ENCODE results near the gene TMEM190.
"Not testable (repeated sequence)": the region's sequence is repeated elsewhere in the genome, so short reads cannot be mapped to it uniquely, and the experiment has no call there.

TMEM190 gene

DNA sequence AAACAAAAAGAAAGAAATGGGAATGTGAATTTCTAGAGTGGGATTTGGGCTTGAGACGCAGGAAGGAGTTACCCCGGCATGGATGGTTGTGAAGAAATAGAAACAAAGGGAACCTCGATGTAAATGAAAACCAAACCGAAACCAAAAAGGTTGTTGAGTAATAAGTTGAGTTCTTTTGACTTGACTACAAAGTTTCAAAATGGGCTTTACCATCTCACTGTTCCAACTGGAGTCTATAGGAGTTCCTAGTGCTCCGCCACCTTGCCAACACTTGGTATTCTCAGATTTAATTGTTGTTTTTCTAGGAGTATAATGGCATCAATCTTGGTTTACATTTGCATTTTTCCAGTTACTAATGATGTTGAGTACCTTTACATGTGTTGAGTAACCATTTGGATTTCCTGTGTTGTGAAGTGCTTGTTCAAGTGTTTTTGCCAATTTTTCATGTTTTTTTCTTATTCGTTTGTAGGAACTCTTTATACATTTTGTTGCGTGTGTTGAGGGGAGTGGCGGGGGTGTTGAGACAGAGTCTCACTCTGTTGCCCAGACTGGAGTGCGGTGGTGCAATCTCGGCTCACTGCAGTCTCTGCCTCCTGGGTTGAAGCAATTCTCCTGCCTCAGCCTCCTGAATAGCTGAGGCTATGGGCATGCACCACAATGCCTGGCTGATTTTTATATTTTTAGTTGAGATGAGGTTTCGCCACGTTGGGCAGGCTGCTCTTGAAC is 21.7 kb downstream of the TMEM190 start:
- DNase-seq (ENCODE audit: low spot score) (no peak), ATAC-seq (ENCODE audit: low read depth) (peak; percentile 3; the same call in 1 of the 3 replicates)
- H3K4me3 ChIP-seq (ENCODE audit: severe bottlenecking), result no peak overlapping the region
- H3K9me3 ChIP-seq (ENCODE audit: severe bottlenecking), result no peaks in the 10 kb centered on the region
- TF ChIP-seq, protein P1, sequence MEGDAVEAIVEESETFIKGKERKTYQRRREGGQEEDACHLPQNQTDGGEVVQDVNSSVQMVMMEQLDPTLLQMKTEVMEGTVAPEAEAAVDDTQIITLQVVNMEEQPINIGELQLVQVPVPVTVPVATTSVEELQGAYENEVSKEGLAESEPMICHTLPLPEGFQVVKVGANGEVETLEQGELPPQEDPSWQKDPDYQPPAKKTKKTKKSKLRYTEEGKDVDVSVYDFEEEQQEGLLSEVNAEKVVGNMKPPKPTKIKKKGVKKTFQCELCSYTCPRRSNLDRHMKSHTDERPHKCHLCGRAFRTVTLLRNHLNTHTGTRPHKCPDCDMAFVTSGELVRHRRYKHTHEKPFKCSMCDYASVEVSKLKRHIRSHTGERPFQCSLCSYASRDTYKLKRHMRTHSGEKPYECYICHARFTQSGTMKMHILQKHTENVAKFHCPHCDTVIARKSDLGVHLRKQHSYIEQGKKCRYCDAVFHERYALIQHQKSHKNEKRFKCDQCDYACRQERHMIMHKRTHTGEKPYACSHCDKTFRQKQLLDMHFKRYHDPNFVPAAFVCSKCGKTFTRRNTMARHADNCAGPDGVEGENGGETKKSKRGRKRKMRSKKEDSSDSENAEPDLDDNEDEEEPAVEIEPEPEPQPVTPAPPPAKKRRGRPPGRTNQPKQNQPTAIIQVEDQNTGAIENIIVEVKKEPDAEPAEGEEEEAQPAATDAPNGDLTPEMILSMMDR (IDR thresholded peaks at IDR 0.05; ENCODE audit: poor library complexity, severe bottlenecking), result no peak
- H3K4me1 ChIP-seq (ENCODE audit: insufficient read depth, poor library complexity, severe bottlenecking), result no peaks in the 10 kb centered on the region
- H3K27me3 ChIP-seq (ENCODE audit: insufficient read depth, poor library complexity, severe bottlenecking), result no peaks in the 10 kb centered on the region
- H3K27ac ChIP-seq (ENCODE audit: poor library complexity, severe bottlenecking), result no peak overlapping the region
- H3K36me3 ChIP-seq (ENCODE audit: low read depth), result peaks cover 30% of the 10 kb centered on the region

DNA sequence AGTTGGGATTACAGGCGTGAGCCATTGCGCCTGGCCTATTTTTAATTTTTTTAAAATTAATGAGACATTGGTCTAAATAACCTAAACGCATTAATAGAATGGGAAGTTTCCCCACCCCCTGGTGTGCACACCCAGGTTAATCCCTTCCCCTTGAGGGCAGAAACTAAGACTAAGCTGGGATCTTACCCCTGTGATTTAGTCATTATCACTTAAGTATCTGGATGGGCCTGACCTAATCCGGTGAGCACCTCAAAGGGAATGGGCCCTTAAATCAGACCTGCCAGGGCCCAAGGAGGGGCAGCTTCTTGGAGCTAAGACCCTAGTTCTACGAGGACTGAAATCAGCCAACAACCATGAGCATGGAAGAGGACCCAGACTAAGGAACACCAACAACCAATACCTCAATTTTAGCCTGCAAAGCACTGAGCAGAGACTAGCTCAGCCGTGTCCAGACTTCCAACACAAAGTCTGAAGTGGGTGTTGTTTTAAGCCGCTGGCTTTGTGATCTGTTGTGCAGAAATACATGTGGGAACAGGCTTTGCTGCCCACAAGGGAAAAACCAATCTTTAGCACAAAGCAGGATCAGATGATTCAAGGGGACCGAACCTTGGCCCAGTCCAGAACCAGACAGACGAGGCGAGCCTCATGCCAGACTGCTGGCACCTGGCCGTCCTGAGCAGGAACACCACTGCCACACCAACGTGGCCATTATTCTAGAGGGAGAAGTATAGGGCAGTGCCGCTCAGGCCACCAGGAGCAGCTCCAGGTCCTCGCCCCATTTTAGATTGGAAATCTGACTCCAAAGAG is 23.9 kb downstream of the TMEM190 start:
- TF ChIP-seq, protein P1 (IDR thresholded peaks at IDR 0.05; ENCODE audit: poor library complexity, severe bottlenecking), result no peak
- ATAC-seq (ENCODE audit: low read depth), result peak; percentile 18; the same call in 2 of the 3 replicates
- Histone ChIP-seq H3K27me3 (ENCODE audit: insufficient read depth, poor library complexity, severe bottlenecking) (no peaks in the 10 kb centered on the region), H3K27ac (ENCODE audit: poor library complexity, severe bottlenecking) (peak overlapping the region; percentile 5), H3K4me1 (ENCODE audit: insufficient read depth, poor library complexity, severe bottlenecking) (no peaks in the 10 kb centered on the region), H3K4me3 (ENCODE audit: severe bottlenecking) (no peak overlapping the region), H3K36me3 (ENCODE audit: low read depth) (peaks cover 51% of the 10 kb centered on the region), H3K9me3 (ENCODE audit: severe bottlenecking) (no peaks in the 10 kb centered on the region)
- no peak for DNase-seq (ENCODE audit: low spot score)

DNA sequence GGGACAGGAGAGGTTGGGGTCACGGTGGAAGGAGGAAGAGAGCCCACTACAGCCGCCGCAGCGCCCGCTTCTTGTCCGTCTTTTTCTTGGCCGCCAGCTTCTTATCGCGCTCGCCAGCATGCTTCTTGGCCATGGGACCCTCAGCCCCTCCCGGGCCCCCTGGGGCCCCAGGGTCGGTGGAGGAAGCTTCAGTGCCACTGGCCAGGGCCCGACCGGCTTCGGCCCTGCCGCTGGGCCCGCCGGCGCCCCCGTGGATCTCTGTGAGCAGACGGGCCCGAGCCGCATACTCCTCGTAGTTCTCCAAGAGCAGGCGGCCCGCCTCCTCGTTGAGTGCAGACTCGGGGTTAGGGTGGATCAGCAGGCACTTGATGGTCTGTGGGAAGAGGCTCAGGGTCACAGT is 24.8 kb downstream of the TMEM190 start:
- DNase-seq (ENCODE audit: low spot score); ATAC-seq (ENCODE audit: low read depth); H3K4me3 ChIP-seq (ENCODE audit: severe bottlenecking); H3K4me1 ChIP-seq (ENCODE audit: insufficient read depth, poor library complexity, severe bottlenecking); H3K9me3 ChIP-seq (ENCODE audit: severe bottlenecking); H3K27me3 ChIP-seq (ENCODE audit: insufficient read depth, poor library complexity, severe bottlenecking); H3K27ac ChIP-seq (ENCODE audit: poor library complexity, severe bottlenecking): not testable (repeated sequence)
- H3K36me3 ChIP-seq (ENCODE audit: low read depth), result peaks cover 60% of the 10 kb centered on the region

DNA sequence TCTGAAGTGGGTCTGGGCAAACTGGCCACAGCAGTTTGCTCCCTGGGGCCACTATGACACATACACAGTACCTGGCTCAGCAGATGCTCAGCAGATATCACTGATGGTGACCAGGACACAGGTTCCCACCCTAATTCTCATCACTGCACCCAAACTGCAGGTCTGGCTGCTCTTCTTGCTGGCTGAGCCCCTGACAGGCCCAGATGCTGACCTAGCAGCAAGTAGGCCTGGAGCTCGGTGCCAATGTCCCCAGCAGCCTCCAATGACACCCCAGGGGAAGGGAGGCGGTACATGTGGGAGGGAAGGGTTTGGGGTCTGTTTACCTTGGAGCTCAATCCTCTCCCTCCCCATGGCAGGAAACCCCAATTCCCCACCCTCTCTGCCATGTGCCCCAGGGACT is 25.9 kb downstream of the TMEM190 start:
- Histone ChIP-seq H3K27ac (ENCODE audit: poor library complexity, severe bottlenecking) (no peak overlapping the region), H3K9me3 (ENCODE audit: severe bottlenecking) (no peaks in the 10 kb centered on the region), H3K4me1 (ENCODE audit: insufficient read depth, poor library complexity, severe bottlenecking) (peaks cover 8% of the 10 kb centered on the region), H3K27me3 (ENCODE audit: insufficient read depth, poor library complexity, severe bottlenecking) (no peaks in the 10 kb centered on the region), H3K36me3 (ENCODE audit: low read depth) (peaks cover 65% of the 10 kb centered on the region), H3K4me3 (ENCODE audit: severe bottlenecking) (no peak overlapping the region)
- TF ChIP-seq, protein P1 (IDR thresholded peaks at IDR 0.05; ENCODE audit: poor library complexity, severe bottlenecking), result no peak
- ATAC-seq (ENCODE audit: low read depth) (no peak), DNase-seq (ENCODE audit: low spot score) (no peak)

DNA sequence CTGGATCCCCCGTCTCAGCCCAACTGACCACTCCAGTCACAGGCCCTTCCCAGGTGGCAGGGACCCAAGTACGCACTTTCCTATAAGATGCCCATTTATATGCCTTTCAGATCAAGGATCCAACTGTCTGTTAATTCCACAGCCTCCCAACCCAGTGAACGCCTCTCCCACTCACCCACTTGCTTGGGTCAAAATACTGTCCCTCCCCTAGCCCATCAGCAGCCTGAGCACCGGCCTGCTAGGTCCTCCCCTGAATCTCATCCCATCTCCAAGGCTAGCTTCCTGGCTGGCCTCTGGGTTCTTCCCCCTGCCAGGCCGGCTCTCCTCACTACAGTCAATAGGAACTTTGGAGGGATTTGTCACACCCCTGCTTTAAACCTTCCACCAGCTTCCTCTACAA is 29.0 kb downstream of the TMEM190 start:
- peak overlapping the region; percentile 80 for H3K27ac ChIP-seq (ENCODE audit: poor library complexity, severe bottlenecking)

More for the DNA sequence above, 29.0 kb downstream of the TMEM190 start:
- H3K27me3 ChIP-seq (ENCODE audit: insufficient read depth, poor library complexity, severe bottlenecking), result no peaks in the 10 kb centered on the region
- TF ChIP-seq, protein P1 (IDR thresholded peaks at IDR 0.05; ENCODE audit: poor library complexity, severe bottlenecking), result no peak
- ATAC-seq (ENCODE audit: low read depth), result no peak
- peaks cover 60% of the 10 kb centered on the region for H3K36me3 ChIP-seq (ENCODE audit: low read depth)
- peak overlapping the region; percentile 87 for H3K4me3 ChIP-seq (ENCODE audit: severe bottlenecking)
- peaks cover 12% of the 10 kb centered on the region for H3K4me1 ChIP-seq (ENCODE audit: insufficient read depth, poor library complexity, severe bottlenecking)
- no peaks in the 10 kb centered on the region for H3K9me3 ChIP-seq (ENCODE audit: severe bottlenecking)
- DNase-seq (ENCODE audit: low spot score), result no peak
